ENCODE results near the gene AKAP6.

DNA sequence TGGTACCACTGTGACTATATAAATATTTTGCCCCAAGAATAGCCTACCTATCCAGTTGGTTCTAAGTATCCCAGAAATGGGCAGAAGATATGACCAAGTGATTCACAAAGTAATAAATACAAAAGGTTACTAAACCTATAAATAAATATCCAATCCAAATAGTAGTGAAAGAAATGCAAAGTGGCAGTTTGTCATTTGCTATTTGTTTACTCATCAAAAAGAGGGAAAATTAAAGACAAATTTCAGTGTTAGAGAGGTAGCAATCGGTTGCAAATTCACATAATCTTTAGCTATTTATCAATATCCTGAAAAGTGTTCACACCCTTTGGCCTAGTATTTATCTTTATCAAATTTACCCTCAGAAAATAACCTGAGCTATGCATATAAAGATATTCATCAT, 473.2 kb downstream of the AKAP6 start:
- TF ChIP-seq, protein P1, sequence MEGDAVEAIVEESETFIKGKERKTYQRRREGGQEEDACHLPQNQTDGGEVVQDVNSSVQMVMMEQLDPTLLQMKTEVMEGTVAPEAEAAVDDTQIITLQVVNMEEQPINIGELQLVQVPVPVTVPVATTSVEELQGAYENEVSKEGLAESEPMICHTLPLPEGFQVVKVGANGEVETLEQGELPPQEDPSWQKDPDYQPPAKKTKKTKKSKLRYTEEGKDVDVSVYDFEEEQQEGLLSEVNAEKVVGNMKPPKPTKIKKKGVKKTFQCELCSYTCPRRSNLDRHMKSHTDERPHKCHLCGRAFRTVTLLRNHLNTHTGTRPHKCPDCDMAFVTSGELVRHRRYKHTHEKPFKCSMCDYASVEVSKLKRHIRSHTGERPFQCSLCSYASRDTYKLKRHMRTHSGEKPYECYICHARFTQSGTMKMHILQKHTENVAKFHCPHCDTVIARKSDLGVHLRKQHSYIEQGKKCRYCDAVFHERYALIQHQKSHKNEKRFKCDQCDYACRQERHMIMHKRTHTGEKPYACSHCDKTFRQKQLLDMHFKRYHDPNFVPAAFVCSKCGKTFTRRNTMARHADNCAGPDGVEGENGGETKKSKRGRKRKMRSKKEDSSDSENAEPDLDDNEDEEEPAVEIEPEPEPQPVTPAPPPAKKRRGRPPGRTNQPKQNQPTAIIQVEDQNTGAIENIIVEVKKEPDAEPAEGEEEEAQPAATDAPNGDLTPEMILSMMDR (IDR thresholded peaks at IDR 0.05; ENCODE audit: insufficient read depth, low read depth, low read length): no peak
- no peak for TF ChIP-seq EZH2 (IDR thresholded peaks at IDR 0.05; ENCODE audit: insufficient read depth, low read length)
